ENCODE measurements around the gene TSEN2. TPM values are rescaled to one million over a fixed set of nuclear protein-coding genes. Genes with fewer than 3 reads are reported as not detected.

The TSEN2 gene
- 9.8 and 16.4 TPM in 2 replicates for total RNA-seq

GRCh38 chr3:12484198-12484982 lies at the start of gene TSEN2:
Gene TSEN2 (plus strand): TSS chr3:12484480. CDS start chr3:12489801, 5,321 bp downstream.

GRCh38 chr3:12545473-12545791 lies 61.2 kb downstream of the TSEN2 start, which contains the start of gene MKRN2OS:
Gene MKRN2OS (minus strand): TSS chr3:12545499. CDS start chr3:12545464, 35 bp downstream.

GRCh38 chr3:12556690-12557472 lies 72.6 kb downstream of the TSEN2 start, which contains the start of gene MKRN2:
Gene MKRN2 (plus strand): TSS chr3:12557087. CDS start chr3:12557151, 64 bp downstream.

Other genes with a start within 250 kb of the TSEN2 start
- 1.2 and 5.5 TPM in 2 replicates for gene PPARG, start 195.4 kb upstream of the TSEN2 start, total RNA-seq
- not detected in 2 replicates for gene MKRN2OS, start 61.0 kb downstream of the TSEN2 start, total RNA-seq
- gene MKRN2, start 72.6 kb downstream of the TSEN2 start, total RNA-seq: 40.1 and 50.4 TPM in 2 replicates
- gene RAF1, start 179.6 kb downstream of the TSEN2 start, total RNA-seq: 60.0 and 87.1 TPM in 2 replicates

All from smooth muscle cell of the umbilical artery (primary cell).